ENCODE results near the gene TYRO3.

The TYRO3 gene

GRCh38 chr15:41610048-41610447 lies 51.0 kb downstream of the TYRO3 start:
- no peak for DNase-seq

- DNase-seq = no peak
These were observed 61.7 kb downstream of the TYRO3 start for GRCh38 chr15:41620536-41621199.

GRCh38 chr15:41621200-41622193 lies 62.5 kb downstream of the TYRO3 start:
- DNase-seq = peak; percentile 89

- DNase-seq = no peak
These were observed 63.9 kb downstream of the TYRO3 start for GRCh38 chr15:41622901-41623300.

- DNase-seq = no peak
These were observed 68.2 kb downstream of the TYRO3 start for GRCh38 chr15:41627203-41627602.

- no peak for DNase-seq
These were observed 70.5 kb downstream of the TYRO3 start for GRCh38 chr15:41629463-41629862.

- no peak for DNase-seq
These were observed 70.9 kb downstream of the TYRO3 start for GRCh38 chr15:41629883-41630282.

- DNase-seq = no peak
These were observed 71.7 kb downstream of the TYRO3 start for GRCh38 chr15:41630616-41631217.

- no peak for DNase-seq
These were observed 73.0 kb downstream of the TYRO3 start for GRCh38 chr15:41631880-41632470.

Measured in activated CD4-positive, alpha-beta T cell treated with anti-CD3 and anti-CD28 coated beads for 48 hours (primary cell).